Activated naive CD4-positive, alpha-beta T cell treated with anti-CD3 and anti-CD28 coated beads, Interleukin-2, amount 50 U/mL, for 24 hours (primary cell): ENCODE measurements around the gene PC.

ENCODE experiments used
- H3K27ac Mint-ChIP-seq: one replicate; pipeline ENCODE4 v1.8.0; 2021; ENCODE audit warnings: mild to moderate bottlenecking, mixed read lengths
- H3K27me3 Mint-ChIP-seq: one replicate; pipeline ENCODE4 v1.8.0; 2021; ENCODE audit warnings: mixed read lengths
- H3K36me3 Mint-ChIP-seq: one replicate; pipeline ENCODE4 v1.8.0; 2021; ENCODE audit warnings: mixed read lengths
- H3K4me1 Mint-ChIP-seq: one replicate; pipeline ENCODE4 v1.8.0; 2021; ENCODE audit warnings: mixed read lengths
- H3K4me3 Mint-ChIP-seq: one replicate; pipeline ENCODE4 v1.8.0; 2021; ENCODE audit warnings: mild to moderate bottlenecking, mixed read lengths
- H3K9me3 Mint-ChIP-seq: one replicate; pipeline ENCODE4 v1.8.0; 2021; ENCODE audit warnings: mixed read lengths

The PC gene

GRCh38 chr11:66864924-66865697 lies 93.1 kb downstream of the PC start:
- Mint-ChIP-seq H3K27ac (no peak overlapping the region), H3K27me3 (no peaks in the 10 kb centered on the region), H3K4me1 (peaks cover 5% of the 10 kb centered on the region), H3K4me3 (no peak overlapping the region), H3K36me3 (no peaks in the 10 kb centered on the region), H3K9me3 (no peaks in the 10 kb centered on the region)

GRCh38 chr11:66864172-66864901 lies 93.8 kb downstream of the PC start:
- H3K9me3 Mint-ChIP-seq, result no peaks in the 10 kb centered on the region
- peaks cover 5% of the 10 kb centered on the region for H3K4me1 Mint-ChIP-seq
- no peak overlapping the region for H3K4me3 Mint-ChIP-seq
- H3K27ac Mint-ChIP-seq, result no peak overlapping the region
- H3K27me3 Mint-ChIP-seq, result no peaks in the 10 kb centered on the region
- H3K36me3 Mint-ChIP-seq, result no peaks in the 10 kb centered on the region

- no peaks in the 10 kb centered on the region for H3K36me3 Mint-ChIP-seq
- H3K4me3 Mint-ChIP-seq, result no peak overlapping the region
- no peaks in the 10 kb centered on the region for H3K27me3 Mint-ChIP-seq
- H3K4me1 Mint-ChIP-seq, result peaks cover 2% of the 10 kb centered on the region
- H3K27ac Mint-ChIP-seq, result no peak overlapping the region
- H3K9me3 Mint-ChIP-seq, result no peaks in the 10 kb centered on the region
Measured at GRCh38 chr11:66863428-66864125, 94.6 kb downstream of the PC start.

GRCh38 chr11:66862559-66863037 lies 95.6 kb downstream of the PC start:
- H3K36me3 Mint-ChIP-seq, result no peaks in the 10 kb centered on the region
- no peaks in the 10 kb centered on the region for H3K4me1 Mint-ChIP-seq

GRCh38 chr11:66861774-66862558 lies 96.2 kb downstream of the PC start:
- H3K36me3 Mint-ChIP-seq, result no peaks in the 10 kb centered on the region
- H3K4me3 Mint-ChIP-seq, result no peak overlapping the region
- no peaks in the 10 kb centered on the region for H3K4me1 Mint-ChIP-seq

More at GRCh38 chr11:66862559-66863037, 95.6 kb downstream of the PC start:
- Mint-ChIP-seq H3K27me3 (no peaks in the 10 kb centered on the region), H3K9me3 (no peaks in the 10 kb centered on the region), H3K27ac (no peak overlapping the region), H3K4me3 (no peak overlapping the region)

GRCh38 chr11:66861038-66861773 lies 97.0 kb downstream of the PC start:
- Mint-ChIP-seq H3K27ac (no peak overlapping the region), H3K27me3 (no peaks in the 10 kb centered on the region), H3K4me1 (no peaks in the 10 kb centered on the region), H3K36me3 (no peaks in the 10 kb centered on the region), H3K4me3 (no peak overlapping the region), H3K9me3 (no peaks in the 10 kb centered on the region)

More at GRCh38 chr11:66861774-66862558, 96.2 kb downstream of the PC start:
- no peaks in the 10 kb centered on the region for H3K27me3 Mint-ChIP-seq
- H3K27ac Mint-ChIP-seq, result no peak overlapping the region
- H3K9me3 Mint-ChIP-seq, result no peaks in the 10 kb centered on the region

- Mint-ChIP-seq H3K36me3 (no peaks in the 10 kb centered on the region), H3K27me3 (no peaks in the 10 kb centered on the region), H3K27ac (no peak overlapping the region), H3K4me1 (no peaks in the 10 kb centered on the region), H3K9me3 (no peaks in the 10 kb centered on the region), H3K4me3 (no peak overlapping the region)
Measured at GRCh38 chr11:66860449-66860831, 97.7 kb downstream of the PC start.

GRCh38 chr11:66859686-66860448 lies 98.3 kb downstream of the PC start:
- H3K27ac Mint-ChIP-seq, result no peak overlapping the region
- H3K9me3 Mint-ChIP-seq, result no peaks in the 10 kb centered on the region
- H3K4me3 Mint-ChIP-seq, result no peak overlapping the region
- no peaks in the 10 kb centered on the region for H3K36me3 Mint-ChIP-seq
- no peaks in the 10 kb centered on the region for H3K27me3 Mint-ChIP-seq
- H3K4me1 Mint-ChIP-seq, result no peaks in the 10 kb centered on the region

GRCh38 chr11:66858939-66859685 lies 99.1 kb downstream of the PC start:
- no peaks in the 10 kb centered on the region for H3K27me3 Mint-ChIP-seq
- no peak overlapping the region for H3K27ac Mint-ChIP-seq
- H3K9me3 Mint-ChIP-seq, result no peaks in the 10 kb centered on the region
- H3K36me3 Mint-ChIP-seq, result no peaks in the 10 kb centered on the region
- H3K4me1 Mint-ChIP-seq, result no peaks in the 10 kb centered on the region
- H3K4me3 Mint-ChIP-seq, result no peak overlapping the region

GRCh38 chr11:66858186-66858938 lies 99.8 kb downstream of the PC start:
- H3K4me1 Mint-ChIP-seq, result no peaks in the 10 kb centered on the region
- no peaks in the 10 kb centered on the region for H3K36me3 Mint-ChIP-seq
- H3K27ac Mint-ChIP-seq, result no peak overlapping the region
- H3K9me3 Mint-ChIP-seq, result no peaks in the 10 kb centered on the region
- H3K27me3 Mint-ChIP-seq, result no peaks in the 10 kb centered on the region
- peak overlapping the region; percentile 82 for H3K4me3 Mint-ChIP-seq

GRCh38 chr11:66857927-66858185 lies 100.3 kb downstream of the PC start:
- no peak overlapping the region for H3K27ac Mint-ChIP-seq

GRCh38 chr11:66857234-66857926 lies 100.8 kb downstream of the PC start:
- Mint-ChIP-seq H3K4me1 (no peaks in the 10 kb centered on the region), H3K36me3 (no peaks in the 10 kb centered on the region), H3K27ac (no peak overlapping the region), H3K27me3 (no peaks in the 10 kb centered on the region), H3K9me3 (no peaks in the 10 kb centered on the region), H3K4me3 (peak overlapping the region; percentile 82)

More at GRCh38 chr11:66857927-66858185, 100.3 kb downstream of the PC start:
- peak overlapping the region; percentile 82 for H3K4me3 Mint-ChIP-seq
- H3K27me3 Mint-ChIP-seq, result no peaks in the 10 kb centered on the region
- H3K4me1 Mint-ChIP-seq, result no peaks in the 10 kb centered on the region
- H3K9me3 Mint-ChIP-seq, result no peaks in the 10 kb centered on the region
- no peaks in the 10 kb centered on the region for H3K36me3 Mint-ChIP-seq
